IMR-90 (cell line): ENCODE results near the gene KRTAP4-3. TPM values are rescaled to one million over a fixed set of nuclear protein-coding genes. Genes with fewer than 3 reads are reported as not detected.

Experiments used
- ATAC-seq: fragments of 200-7000 bp; cut with Tn5 transposase; 2 replicates; pipeline ENCODE4 v1.9.1; 2020; ENCODE audit warnings: low read depth, mild to moderate bottlenecking, moderate library complexity
- BruUV-seq: library from RNA; stranded (reverse); fragments of 400-500 nt; replicated peaks from 2 replicates; lab custom pipeline; 2021; lab: Mats Ljungman, UMichigan
- CTCF ChIA-PET: fragments of 300-600 bp; formaldehyde crosslinking; extraction: SDS; loops from one replicate; lab custom pipeline; 2021; ENCODE audit warnings: antibody characterized with exemption; lab: Yijun Ruan, JAX
- POLR2A ChIA-PET: fragments of 300-600 bp; sonication (Branson Sonifier 250); formaldehyde crosslinking; loops from one replicate; lab custom pipeline; 2022; ENCODE audit warnings: antibody characterized with exemption; ENCODE audit not compliant: unreplicated experiment; lab: Charles Lee
- DNase-seq: peaks from one replicate; pipeline ENCODE4 v3.0.0; 2013
- H2AFZ ChIP-seq: replicated peaks from 2 replicates; pipeline ENCODE3; 2013; ENCODE audit warnings: low read length, mild to moderate bottlenecking; ENCODE audit not compliant: poor library complexity
- H2AK5ac ChIP-seq: 2 replicates; pipeline ENCODE4 v1.6.1; 2013; ENCODE audit warnings: low read depth, low read length, inconsistent platforms
- H2AK9ac ChIP-seq: replicated peaks from 2 replicates; pipeline ENCODE3; 2013; ENCODE audit warnings: mild to moderate bottlenecking, low read depth, low read length, moderate library complexity; ENCODE audit not compliant: poor library complexity
- H2BK120ac ChIP-seq: 2 replicates; pipeline ENCODE4 v1.6.1; 2013; ENCODE audit warnings: low read depth, low read length, inconsistent platforms
- H2BK15ac ChIP-seq: 3 replicates; pipeline ENCODE4 v1.6.1; 2013; ENCODE audit warnings: low read depth, low read length, inconsistent platforms
- H2BK20ac ChIP-seq: 2 replicates; pipeline ENCODE4 v1.6.1; 2013; ENCODE audit warnings: low read depth, mild to moderate bottlenecking, inconsistent platforms, low read length, moderate library complexity
- H2BK5ac ChIP-seq: 2 replicates; pipeline ENCODE4 v1.6.1; 2013; ENCODE audit warnings: mild to moderate bottlenecking, low read depth, low read length, inconsistent platforms; ENCODE audit not compliant: poor library complexity, severe bottlenecking
- H3K14ac ChIP-seq: replicated peaks from 2 replicates; pipeline ENCODE4 v1.6.1; 2013; ENCODE audit warnings: low read depth, low read length, inconsistent platforms
- H3K18ac ChIP-seq: 2 replicates; pipeline ENCODE4 v1.6.1; 2013; ENCODE audit warnings: low read depth, low read length, control low read depth
- H3K23ac ChIP-seq: 2 replicates; pipeline ENCODE4 v1.6.1; 2013; ENCODE audit warnings: low read depth, low read length, inconsistent platforms
- H3K27ac ChIP-seq: 2 replicates; pipeline ENCODE4 v1.5.1; 2013; ENCODE audit warnings: mild to moderate bottlenecking, control low read depth, low read length; ENCODE audit not compliant: insufficient read depth
- H3K27me3 ChIP-seq: 2 replicates; pipeline ENCODE4 v1.6.1; 2013; ENCODE audit warnings: low read length; ENCODE audit not compliant: control insufficient read depth, insufficient read depth
- H3K36me3 ChIP-seq: 2 replicates; pipeline ENCODE4 v1.6.1; 2013; ENCODE audit warnings: low read length, mixed read lengths; ENCODE audit not compliant: control insufficient read depth, insufficient read depth
- H3K4ac ChIP-seq: 2 replicates; pipeline ENCODE4 v1.6.1; 2013; ENCODE audit warnings: low read depth, low read length, inconsistent platforms
- H3K4me1 ChIP-seq: 2 replicates; pipeline ENCODE4 v1.6.1; 2013; ENCODE audit warnings: low read length, mixed read lengths; ENCODE audit not compliant: control insufficient read depth, insufficient read depth
- H3K4me2 ChIP-seq: 2 replicates; pipeline ENCODE4 v1.6.1; 2013; ENCODE audit warnings: low read depth, mild to moderate bottlenecking, control low read depth, low read length, moderate library complexity
- H3K4me3 ChIP-seq: 2 replicates; pipeline ENCODE4 v1.5.1; 2013; ENCODE audit warnings: low read depth, mild to moderate bottlenecking, control low read depth, low read length, moderate library complexity; ENCODE audit not compliant: insufficient read depth
- H3K56ac ChIP-seq: 2 replicates; pipeline ENCODE4 v1.6.1; 2013; ENCODE audit warnings: low read length, inconsistent platforms; ENCODE audit not compliant: insufficient read depth; ENCODE audit errors: extremely low read depth
- H3K79me1 ChIP-seq, 2 experiments: 2 replicates each; pipeline ENCODE4 v1.6.1; 2013; ENCODE audit warnings: low read length in 2 of 2, inconsistent platforms in 1 of 2, low read depth in 1 of 2
- H3K9ac ChIP-seq: 2 replicates; pipeline ENCODE4 v1.6.1; 2013; ENCODE audit warnings: low read depth, low read length, control low read depth
- H3K9me1 ChIP-seq: 2 replicates; pipeline ENCODE4 v1.6.1; 2013; ENCODE audit warnings: low read length, inconsistent platforms; ENCODE audit not compliant: insufficient read depth
- H3K9me3 ChIP-seq: 2 replicates; pipeline ENCODE4 v1.6.1; 2013; ENCODE audit warnings: low read length; ENCODE audit not compliant: control insufficient read depth, insufficient read depth
- H4K20me1 ChIP-seq: 2 replicates; pipeline ENCODE4 v1.6.1; 2013; ENCODE audit warnings: low read length, inconsistent platforms; ENCODE audit not compliant: insufficient read depth
- H4K5ac ChIP-seq: 2 replicates; pipeline ENCODE4 v1.6.1; 2013; ENCODE audit warnings: mild to moderate bottlenecking, low read depth, low read length, control low read depth
- H4K8ac ChIP-seq, 2 experiments: 2 replicates each; pipeline ENCODE4 v1.6.1; 2013; ENCODE audit warnings: low read depth in 2 of 2, low read length in 2 of 2, control low read depth in 1 of 2, inconsistent platforms in 1 of 2
- H4K91ac ChIP-seq: 2 replicates; pipeline ENCODE4 v1.6.1; 2013; ENCODE audit warnings: low read depth, low read length, inconsistent platforms; ENCODE audit not compliant: insufficient read depth
- RCOR1 ChIP-seq: IDR thresholded peaks from 2 replicates; pipeline ENCODE4 v1.6.1; 2012; ENCODE audit warnings: mild to moderate bottlenecking, low read length, improper control_type of control experiment; ENCODE audit not compliant: insufficient replicate concordance
- RFX5 ChIP-seq: IDR thresholded peaks from 2 replicates; pipeline ENCODE4 v1.8.0; 2012; ENCODE audit warnings: low read depth, mild to moderate bottlenecking, low read length, moderate library complexity
- WGBS, 2 experiments: methylation state at CpG; one replicate each; pipeline versions ENCODE4 v1.1.5 to v1.1.7; 2013; ENCODE audit warnings: missing lambda C conversion rate in 2 of 2; ENCODE audit not compliant: insufficient read length in 1 of 2; ENCODE audit errors: extremely low coverage in 2 of 2; 5-methylcytosine and 5-hydroxymethylcytosine counted together
- dilution Hi-C: fragments of 300-500 bp; cut with HindIII; formaldehyde crosslinking; loops from one replicate; pipeline ENCODE4 v1.14.3; 2018; ENCODE audit warnings: low sequenced_read_pairs; ENCODE audit not compliant: unreplicated experiment
- in situ Hi-C: fragments of 300-500 bp; cut with MboI; formaldehyde crosslinking; loops from 3 replicates; pipeline ENCODE4 v1.14.3; 2019; ENCODE audit warnings: low sequenced_read_pairs, inconsistent platforms, mixed read lengths
- intact Hi-C: fragments of 100-400 bp; cut with micrococcal nuclease; formaldehyde crosslinking; loops from 2 replicates; pipeline ENCODE4 v1.10.0; 2022
- polyA plus RNA-seq, 3 experiments: library from polyadenylated mRNA; depleted of rRNA; stranded (reverse); fragments of >200 nt; gene quantifications; 2 replicates each; pipeline ENCODE4 v1.2.3, GENCODE V29; 2012; ENCODE audit warnings: low replicate concordance in 1 of 3
- total RNA-seq: library from RNA; depleted of rRNA; stranded (reverse); fragments of >200 nt; gene quantifications from 2 replicates; pipeline ENCODE4 v1.2.3, GENCODE V29; 2012

KRTAP4-3 gene
- total and polyA plus RNA-seq, 2 of the 4 experiments (the other 2 are of a cell fraction) = not detected

DNA sequence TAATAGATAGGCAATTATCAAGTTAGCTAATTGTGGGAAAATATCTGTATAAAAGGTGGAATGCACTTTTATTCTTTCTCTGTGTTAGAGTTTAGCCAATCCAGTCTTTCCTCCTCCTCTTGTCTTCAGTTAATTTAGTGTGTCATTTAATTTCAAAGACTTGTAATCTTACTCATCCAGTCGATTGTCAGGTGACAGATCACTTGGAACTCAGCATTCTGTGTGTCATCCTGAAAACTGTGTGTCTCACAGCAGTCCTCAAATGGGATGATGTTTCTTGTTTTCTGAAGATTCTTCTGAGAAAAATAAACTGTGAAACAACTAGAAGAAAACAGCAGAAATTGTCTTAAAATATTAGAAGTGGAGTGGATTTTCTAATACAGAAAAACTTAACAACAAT is 17.0 kb upstream of the KRTAP4-3 start:
- Histone ChIP-seq H3K18ac (no peak overlapping the region), H3K56ac (no peak overlapping the region), H3K36me3 (no peaks in the 10 kb centered on the region), H3K23ac (no peak overlapping the region), H3K4me3 (no peak overlapping the region), H4K8ac (no peak overlapping the region), H4K91ac (no peak overlapping the region), H2AK9ac (no peak overlapping the region), H3K9ac (no peak overlapping the region), H2BK15ac (no peak overlapping the region), H3K9me3 (no peaks in the 10 kb centered on the region; the same call in 1 of the 2 replicates), H3K4me1 (no peaks in the 10 kb centered on the region), H3K27ac (no peak overlapping the region), H2BK20ac (no peak overlapping the region), H3K9me1 (no peaks in the 10 kb centered on the region), H3K14ac (no peak overlapping the region), H2AK5ac (no peak overlapping the region), H2BK5ac (no peak overlapping the region), H2BK120ac (no peak overlapping the region), H3K4ac (no peak overlapping the region), H3K4me2 (no peak overlapping the region), H4K5ac (no peak overlapping the region), H4K20me1 (no peaks in the 10 kb centered on the region), H2AFZ (no peak overlapping the region), H3K79me1 (no peaks in the 10 kb centered on the region), H3K27me3 (peaks cover 4% of the 10 kb centered on the region)
- ChIA-PET CTCF (no interaction called here), POLR2A (no interaction called here)
- intact Hi-C loops (no loop called here), in situ Hi-C loops (no loop called here), dilution Hi-C loops (no loop called here)
- no TSS peak for BruUV-seq
- ATAC-seq = no peak
- no CpG with 5 or more reads among the region's 1 CpG for WGBS, 2 experiments
- DNase-seq = no peak
- no peak for TF ChIP-seq RFX5
- no peak for TF ChIP-seq RCOR1
